HepG2 (cell line): ENCODE data around the gene OR1F1. TPM values are rescaled to one million over a fixed set of nuclear protein-coding genes. Genes with fewer than 3 reads are reported as not detected.

Experiments
- FOXK2 ChIP-seq: fragments of 450-650 bp; IDR thresholded peaks from 2 replicates; pipeline ENCODE4 v1.6.1; 2016
- LCORL ChIP-seq, 2 experiments: fragments of 450-650 bp in 1 of 2; sonication (generic) in 1 of 2; formaldehyde crosslinking in 1 of 2; IDR thresholded peaks; 2 replicates each; pipeline versions ENCODE4 v1.5.0 to v1.6.1; 2017 to 2020; ENCODE audit warnings: antibody characterized with exemption in 1 of 2, missing genetic modification reagents in 1 of 2
- MAFG ChIP-seq: sonication (generic); formaldehyde crosslinking; IDR thresholded peaks from 2 replicates; pipeline ENCODE4 v1.5.1; 2020; ENCODE audit warnings: mild to moderate bottlenecking, missing genetic modification reagents
- NFE2L1 ChIP-seq: sonication (generic); formaldehyde crosslinking; IDR thresholded peaks from 2 replicates; pipeline ENCODE4 v1.4.0; 2020; ENCODE audit warnings: missing genetic modification reagents, mild to moderate bottlenecking, borderline replicate concordance
- NFKB2 ChIP-seq: sonication (generic); formaldehyde crosslinking; IDR thresholded peaks from 2 replicates; pipeline ENCODE4 v1.4.0; 2020; ENCODE audit warnings: missing genetic modification reagents, borderline replicate concordance
- NFKBIZ ChIP-seq: IDR thresholded peaks from 2 replicates; pipeline ENCODE4 v1.6.1; 2018; ENCODE audit warnings: missing genetic modification reagents, missing compliant biosample characterization
- SOX13 ChIP-seq, 3 experiments: fragments of 450-650 bp in 1 of 3; sonication (generic) in 1 of 3; formaldehyde crosslinking in 1 of 3; IDR thresholded peaks in 2 of 3; conservative IDR thresholded peaks in 1 of 3; 2 replicates each; pipeline versions ENCODE4 v1.5.0 to v1.6.1; 2016 to 2020; ENCODE audit warnings: antibody characterized with exemption in 1 of 3, mild to moderate bottlenecking in 1 of 3, missing compliant biosample characterization in 1 of 3, missing genetic modification reagents in 1 of 3, moderate library complexity in 1 of 3
- TCF12 ChIP-seq, 2 experiments: fragments of 450-650 bp in 1 of 2; sonication (generic) in 1 of 2; formaldehyde crosslinking in 1 of 2; IDR thresholded peaks; 2 replicates each; pipeline versions ENCODE4 v1.6.1 to v1.8.0; 2017 to 2022; ENCODE audit warnings: antibody characterized with exemption in 1 of 2, mild to moderate bottlenecking in 1 of 2, missing genetic modification reagents in 1 of 2, moderate library complexity in 1 of 2
- ZNF296 ChIP-seq: sonication (generic); formaldehyde crosslinking; conservative IDR thresholded peaks from 2 replicates; pipeline ENCODE4 v1.5.0; 2020; ENCODE audit warnings: mild to moderate bottlenecking, missing genetic modification reagents
- ZNF879 ChIP-seq: sonication (generic); formaldehyde crosslinking; IDR thresholded peaks from 2 replicates; pipeline ENCODE4 v1.8.1; 2023; ENCODE audit warnings: missing genetic modification reagents
- polyA plus RNA-seq, 8 experiments: library from polyadenylated mRNA; depleted of rRNA in 3 of 8; stranded (reverse) in 7 of 8; unstranded in 1 of 8; fragments of >200 nt; fragmentation: Illumina TruSeq in 4 of 8; extraction: Trizol in 4 of 8; gene quantifications; 2 replicates each; pipeline versions ENCODE4 v1.2.1 to v1.2.3, GENCODE V29; 2011 to 2016; ENCODE audit warnings: low read depth in 4 of 8, missing spikeins in 1 of 8, mixed read lengths in 1 of 8; ENCODE audit not compliant: insufficient read depth in 1 of 8
- total RNA-seq, 5 experiments: library from RNA; depleted of rRNA; stranded (reverse); fragments of >200 nt; fragmentation: Illumina TruSeq; extraction: Trizol; gene quantifications; 2 replicates each; pipeline ENCODE4 v1.2.3, GENCODE V29; 2016; ENCODE audit warnings: low read depth in 1 of 5
- TF ChIP-seq, protein P1 (sequence below): sonication (generic); formaldehyde crosslinking; IDR thresholded peaks from 2 replicates; pipeline ENCODE4 v1.4.0; 2020; ENCODE audit warnings: missing genetic modification reagents
- TF ChIP-seq, protein P2 (sequence below): sonication (generic); formaldehyde crosslinking; IDR thresholded peaks from 2 replicates; pipeline ENCODE4 v1.8.1; 2023; ENCODE audit warnings: mild to moderate bottlenecking, inconsistent platforms, moderate library complexity, missing genetic modification reagents, borderline replicate concordance
- TF ChIP-seq, protein P3 (sequence below): IDR thresholded peaks from 2 replicates; pipeline ENCODE4 v1.6.1; 2016; ENCODE audit warnings: mild to moderate bottlenecking, missing biosample characterization, missing genetic modification reagents
- TF ChIP-seq, protein P4 (sequence below): sonication (generic); formaldehyde crosslinking; IDR thresholded peaks from 2 replicates; pipeline ENCODE4 v1.4.0; 2020; ENCODE audit warnings: mild to moderate bottlenecking, missing genetic modification reagents
- TF ChIP-seq, protein P5 (sequence below): sonication (generic); formaldehyde crosslinking; IDR thresholded peaks from 2 replicates; pipeline ENCODE4 v1.5.1; 2020; ENCODE audit warnings: mild to moderate bottlenecking, missing genetic modification reagents
- TF ChIP-seq, protein P6 (sequence below): sonication (generic); formaldehyde crosslinking; conservative IDR thresholded peaks from 2 replicates; pipeline ENCODE4 v1.8.0; 2022; ENCODE audit warnings: mild to moderate bottlenecking, moderate library complexity, missing genetic modification reagents

OR1F1 gene
- total and polyA plus RNA-seq, 2 of the 13 experiments (the other 11 are each of a cell fraction or from before 2014, with no cell fraction given): 0.90 TPM; not detected in 1

DNA sequence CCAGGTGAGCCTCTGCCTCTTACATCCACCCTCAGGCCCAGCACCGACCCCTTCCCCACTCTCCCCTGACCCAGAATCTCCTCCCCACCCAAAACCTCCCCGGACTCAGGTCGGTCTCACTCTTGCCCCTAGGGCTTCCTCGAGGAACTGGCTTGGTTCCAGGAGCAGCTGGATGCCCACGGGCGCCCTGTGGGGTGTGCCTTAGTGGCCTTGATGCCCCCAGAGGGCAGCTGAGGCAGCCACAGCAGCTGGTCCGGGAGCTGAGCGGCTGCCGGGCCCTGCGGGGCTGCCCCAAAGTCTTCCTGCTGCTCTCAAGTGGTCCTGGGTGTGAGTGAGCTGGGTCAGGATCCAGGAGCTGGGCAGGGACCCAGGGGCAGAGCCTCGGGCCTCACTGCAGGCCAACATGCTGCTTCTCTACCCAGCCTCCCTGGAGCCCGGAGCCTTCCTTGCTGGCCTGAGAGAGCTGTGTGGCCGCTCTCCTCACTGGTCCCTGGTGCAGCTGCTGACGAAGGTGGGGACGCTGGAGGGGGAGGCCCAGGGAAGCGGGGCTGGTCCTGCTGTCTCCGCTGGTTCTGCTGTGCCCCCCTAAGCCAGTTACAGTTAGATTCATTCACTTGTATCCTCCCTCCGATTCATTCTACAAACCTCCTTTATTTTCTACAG is 43.6 kb upstream of the OR1F1 start (continued):
- TF ChIP-seq, protein P1, sequence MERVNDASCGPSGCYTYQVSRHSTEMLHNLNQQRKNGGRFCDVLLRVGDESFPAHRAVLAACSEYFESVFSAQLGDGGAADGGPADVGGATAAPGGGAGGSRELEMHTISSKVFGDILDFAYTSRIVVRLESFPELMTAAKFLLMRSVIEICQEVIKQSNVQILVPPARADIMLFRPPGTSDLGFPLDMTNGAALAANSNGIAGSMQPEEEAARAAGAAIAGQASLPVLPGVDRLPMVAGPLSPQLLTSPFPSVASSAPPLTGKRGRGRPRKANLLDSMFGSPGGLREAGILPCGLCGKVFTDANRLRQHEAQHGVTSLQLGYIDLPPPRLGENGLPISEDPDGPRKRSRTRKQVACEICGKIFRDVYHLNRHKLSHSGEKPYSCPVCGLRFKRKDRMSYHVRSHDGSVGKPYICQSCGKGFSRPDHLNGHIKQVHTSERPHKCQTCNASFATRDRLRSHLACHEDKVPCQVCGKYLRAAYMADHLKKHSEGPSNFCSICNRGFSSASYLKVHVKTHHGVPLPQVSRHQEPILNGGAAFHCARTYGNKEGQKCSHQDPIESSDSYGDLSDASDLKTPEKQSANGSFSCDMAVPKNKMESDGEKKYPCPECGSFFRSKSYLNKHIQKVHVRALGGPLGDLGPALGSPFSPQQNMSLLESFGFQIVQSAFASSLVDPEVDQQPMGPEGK: no peak
- TF ChIP-seq, protein P2, sequence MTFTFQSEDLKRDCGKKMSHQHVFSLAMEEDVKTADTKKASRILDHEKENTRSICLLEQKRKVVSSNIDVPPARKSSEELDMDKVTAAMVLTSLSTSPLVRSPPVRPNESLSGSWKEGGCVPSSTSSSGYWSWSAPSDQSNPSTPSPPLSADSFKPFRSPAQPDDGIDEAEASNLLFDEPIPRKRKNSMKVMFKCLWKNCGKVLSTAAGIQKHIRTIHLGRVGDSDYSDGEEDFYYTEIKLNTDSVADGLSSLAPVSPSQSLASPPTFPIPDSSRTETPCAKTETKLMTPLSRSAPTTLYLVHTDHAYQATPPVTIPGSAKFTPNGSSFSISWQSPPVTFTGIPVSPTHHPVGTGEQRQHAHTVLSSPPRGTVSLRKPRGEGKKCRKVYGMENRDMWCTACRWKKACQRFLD: no peak
- TF ChIP-seq NFE2L1 (CRISPR knock-in tag) (no peak), MAFG (CRISPR knock-in tag) (no peak), FOXK2 (no peak), ZNF296 (CRISPR knock-in tag) (no peak), LCORL (IDR thresholded peaks at IDR 0.05) (no peak), LCORL (CRISPR knock-in tag; IDR thresholded peaks at IDR 0.05) (peak; percentile 11; the same call in 1 of the 2 replicates), NFKBIZ (no peak), ZNF879 (CRISPR knock-in tag) (no peak), SOX13 (IDR thresholded peaks at IDR 0.05) (no peak), SOX13 (CRISPR knock-in tag; conservative IDR thresholded peaks at IDR 0.05 in 1 of 2, IDR thresholded peaks at IDR 0.05 in 1 of 2) (no peak), NFKB2 (CRISPR knock-in tag) (no peak), TCF12 (IDR thresholded peaks at IDR 0.05) (no peak), TCF12 (CRISPR knock-in tag; IDR thresholded peaks at IDR 0.05) (no peak)
- TF ChIP-seq, protein P3, sequence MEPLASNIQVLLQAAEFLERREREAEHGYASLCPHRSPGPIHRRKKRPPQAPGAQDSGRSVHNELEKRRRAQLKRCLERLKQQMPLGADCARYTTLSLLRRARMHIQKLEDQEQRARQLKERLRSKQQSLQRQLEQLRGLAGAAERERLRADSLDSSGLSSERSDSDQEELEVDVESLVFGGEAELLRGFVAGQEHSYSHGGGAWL: 0 out of 2 replicates have a peak, but pooled peaks have one; percentile 14
- TF ChIP-seq, protein P4, sequence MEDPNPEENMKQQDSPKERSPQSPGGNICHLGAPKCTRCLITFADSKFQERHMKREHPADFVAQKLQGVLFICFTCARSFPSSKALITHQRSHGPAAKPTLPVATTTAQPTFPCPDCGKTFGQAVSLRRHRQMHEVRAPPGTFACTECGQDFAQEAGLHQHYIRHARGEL (CRISPR knock-in tag): no peak
- TF ChIP-seq, protein P5, sequence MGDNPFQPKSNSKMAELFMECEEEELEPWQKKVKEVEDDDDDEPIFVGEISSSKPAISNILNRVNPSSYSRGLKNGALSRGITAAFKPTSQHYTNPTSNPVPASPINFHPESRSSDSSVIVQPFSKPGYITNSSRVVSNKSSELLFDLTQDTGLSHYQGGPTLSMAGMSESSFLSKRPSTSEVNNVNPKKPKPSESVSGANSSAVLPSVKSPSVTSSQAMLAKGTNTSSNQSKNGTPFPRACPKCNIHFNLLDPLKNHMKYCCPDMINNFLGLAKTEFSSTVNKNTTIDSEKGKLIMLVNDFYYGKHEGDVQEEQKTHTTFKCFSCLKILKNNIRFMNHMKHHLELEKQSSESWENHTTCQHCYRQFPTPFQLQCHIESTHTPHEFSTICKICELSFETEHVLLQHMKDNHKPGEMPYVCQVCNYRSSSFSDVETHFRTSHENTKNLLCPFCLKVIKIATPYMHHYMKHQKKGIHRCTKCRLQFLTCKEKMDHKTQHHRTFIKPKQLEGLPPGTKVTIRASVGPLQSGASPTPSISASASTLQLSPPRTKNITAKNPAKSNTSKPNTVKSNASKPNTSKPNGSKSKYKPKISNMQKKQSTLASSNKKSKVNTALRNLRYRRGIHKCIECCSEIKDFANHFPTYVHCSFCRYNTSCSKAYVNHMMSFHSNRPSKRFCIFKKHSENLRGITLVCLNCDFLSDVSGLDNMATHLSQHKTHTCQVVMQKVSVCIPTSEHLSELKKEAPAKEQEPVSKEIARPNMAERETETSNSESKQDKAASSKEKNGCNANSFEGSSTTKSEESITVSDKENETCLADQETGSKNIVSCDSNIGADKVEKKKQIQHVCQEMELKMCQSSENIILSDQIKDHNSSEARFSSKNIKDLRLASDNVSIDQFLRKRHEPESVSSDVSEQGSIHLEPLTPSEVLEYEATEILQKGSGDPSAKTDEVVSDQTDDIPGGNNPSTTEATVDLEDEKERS (CRISPR knock-in tag): no peak
- TF ChIP-seq, protein P6, sequence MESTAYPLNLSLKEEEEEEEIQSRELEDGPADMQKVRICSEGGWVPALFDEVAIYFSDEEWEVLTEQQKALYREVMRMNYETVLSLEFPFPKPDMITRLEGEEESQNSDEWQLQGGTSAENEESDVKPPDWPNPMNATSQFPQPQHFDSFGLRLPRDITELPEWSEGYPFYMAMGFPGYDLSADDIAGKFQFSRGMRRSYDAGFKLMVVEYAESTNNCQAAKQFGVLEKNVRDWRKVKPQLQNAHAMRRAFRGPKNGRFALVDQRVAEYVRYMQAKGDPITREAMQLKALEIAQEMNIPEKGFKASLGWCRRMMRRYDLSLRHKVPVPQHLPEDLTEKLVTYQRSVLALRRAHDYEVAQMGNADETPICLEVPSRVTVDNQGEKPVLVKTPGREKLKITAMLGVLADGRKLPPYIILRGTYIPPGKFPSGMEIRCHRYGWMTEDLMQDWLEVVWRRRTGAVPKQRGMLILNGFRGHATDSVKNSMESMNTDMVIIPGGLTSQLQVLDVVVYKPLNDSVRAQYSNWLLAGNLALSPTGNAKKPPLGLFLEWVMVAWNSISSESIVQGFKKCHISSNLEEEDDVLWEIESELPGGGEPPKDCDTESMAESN: peak; percentile 73
